Dermis blood vessel endothelial cell (primary cell): ENCODE results near the gene SORBS1. TPM values are rescaled to one million over a fixed set of nuclear protein-coding genes. Genes with fewer than 3 reads are reported as not detected.

Experiments
- DNase-seq: peaks from one replicate; pipeline ENCODE4 v3.0.0; 2010
- total RNA-seq: library from RNA; depleted of rRNA; stranded (reverse); fragments of >200 nt; gene quantifications from 2 replicates; pipeline ENCODE4 v1.2.3, GENCODE V29; 2014

Gene SORBS1
- total RNA-seq, 1 donor from 2014 or later, result 0.68 TPM

DNA sequence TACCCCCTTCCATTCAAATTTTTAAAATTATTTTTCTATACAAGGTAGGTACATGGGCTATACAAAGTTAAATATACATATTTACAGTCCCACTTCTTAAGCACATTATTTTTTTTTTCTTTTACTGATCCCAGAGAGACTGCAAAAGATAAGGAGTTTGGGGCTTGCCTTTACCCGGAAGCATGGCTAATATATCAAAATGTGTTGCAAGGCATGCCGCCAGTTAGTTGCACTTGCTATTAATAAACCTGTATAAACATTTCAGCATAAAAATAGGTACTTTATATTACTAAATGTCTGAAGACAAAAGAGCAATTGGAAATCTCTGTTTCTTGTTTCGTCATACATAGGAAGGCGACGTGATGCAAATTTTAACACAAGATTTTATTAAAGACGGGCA is 248.9 kb downstream of the SORBS1 start:
- DNase-seq, result no peak

DNA sequence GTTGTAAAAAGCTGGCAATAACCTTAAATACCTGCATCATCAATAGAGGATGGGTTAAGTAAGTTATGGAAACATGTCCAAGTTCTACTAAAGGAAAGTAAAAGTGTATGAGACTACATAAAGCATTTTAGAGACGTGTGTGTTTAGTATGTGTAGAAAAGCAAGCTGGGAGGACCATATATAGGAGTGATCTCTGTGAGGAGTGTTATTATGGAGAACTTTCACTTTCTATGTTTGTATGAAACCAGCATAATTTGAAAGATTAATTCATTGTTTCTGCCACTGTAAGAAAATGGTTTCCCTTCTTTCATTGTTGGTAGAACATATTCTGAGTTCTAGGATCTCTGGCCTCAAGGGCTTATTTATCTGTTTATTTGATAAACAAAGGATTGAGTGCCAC is 251.2 kb downstream of the SORBS1 start:
- no peak for DNase-seq

DNA sequence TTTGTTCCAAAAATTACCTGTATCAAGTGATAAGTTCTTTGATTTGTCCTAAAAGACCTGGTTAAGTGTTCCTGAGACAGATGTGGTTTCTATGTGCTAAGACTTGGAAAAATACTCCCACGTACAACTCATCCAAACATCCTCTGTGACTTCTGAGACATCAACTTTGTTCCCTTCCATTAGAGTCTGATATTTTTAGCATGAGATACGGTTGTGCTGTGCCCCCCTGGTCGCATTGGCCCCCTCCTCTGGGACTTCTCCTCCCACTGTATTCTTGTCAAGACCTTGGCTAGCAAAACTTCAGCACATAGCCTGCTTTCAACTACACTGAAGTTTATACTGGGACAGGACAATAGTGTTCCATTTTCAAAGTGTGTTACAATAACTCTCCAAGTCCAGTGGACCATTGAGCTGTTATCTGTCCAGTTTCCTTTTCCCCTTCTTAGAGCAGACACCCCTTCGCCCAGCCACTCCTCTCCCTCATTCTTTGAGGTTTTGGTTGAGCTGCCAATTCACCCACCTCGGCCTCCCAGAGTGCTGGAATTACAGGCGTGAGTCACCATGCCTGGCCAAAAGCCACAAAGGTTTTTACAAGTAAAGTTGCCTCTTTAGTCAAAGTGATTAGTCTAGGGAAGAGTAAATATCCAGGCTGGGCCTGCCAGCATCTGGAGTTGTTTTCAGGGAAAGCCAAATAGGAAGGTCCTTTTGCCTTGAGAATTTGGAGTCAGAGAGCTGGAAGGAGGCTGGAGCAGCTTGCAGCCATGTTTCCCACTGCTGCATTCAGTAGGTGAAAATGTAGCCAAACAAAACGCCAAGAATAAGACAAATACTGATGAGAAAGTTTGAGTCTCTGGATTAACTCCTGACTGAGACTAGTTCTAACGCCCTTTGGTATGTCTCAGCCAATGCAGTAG is 252.5 kb downstream of the SORBS1 start:
- peak; percentile 84 for DNase-seq

DNA sequence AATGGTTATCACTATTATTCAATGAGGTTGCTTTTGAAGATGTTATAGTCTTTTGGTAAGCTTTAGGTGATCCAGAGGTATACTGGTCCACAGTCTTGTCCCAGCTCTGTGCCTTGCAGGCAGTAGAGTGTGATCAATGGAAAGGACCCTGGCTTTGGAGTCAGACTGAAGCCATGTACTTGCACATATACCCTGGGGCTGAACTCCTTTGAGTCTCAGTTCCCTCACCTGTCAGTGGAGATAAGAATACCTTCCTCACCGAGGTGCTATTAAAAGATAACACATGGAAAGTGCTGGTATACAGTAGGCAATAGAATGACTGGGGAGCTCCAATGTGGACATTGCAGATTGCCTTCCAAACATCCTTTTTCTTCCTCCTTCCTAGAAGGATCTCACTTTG is 254.3 kb downstream of the SORBS1 start:
- DNase-seq, result no peak

DNA sequence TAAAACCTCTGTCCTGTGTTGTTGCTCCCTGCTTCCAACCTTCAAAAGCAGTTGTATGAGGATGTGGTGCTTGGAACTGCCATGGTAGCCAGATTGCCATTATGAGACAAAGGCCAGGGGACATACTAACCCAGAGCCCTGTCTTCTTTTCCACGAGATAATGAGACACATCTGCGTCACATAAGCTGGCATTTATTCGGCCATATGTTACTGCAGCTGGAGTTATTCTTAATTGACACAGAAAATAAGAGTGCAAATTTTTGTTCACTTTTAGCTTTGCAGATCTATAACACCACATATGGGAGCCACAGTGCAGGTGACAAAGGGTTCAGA is 254.9 kb downstream of the SORBS1 start:
- no peak for DNase-seq

DNA sequence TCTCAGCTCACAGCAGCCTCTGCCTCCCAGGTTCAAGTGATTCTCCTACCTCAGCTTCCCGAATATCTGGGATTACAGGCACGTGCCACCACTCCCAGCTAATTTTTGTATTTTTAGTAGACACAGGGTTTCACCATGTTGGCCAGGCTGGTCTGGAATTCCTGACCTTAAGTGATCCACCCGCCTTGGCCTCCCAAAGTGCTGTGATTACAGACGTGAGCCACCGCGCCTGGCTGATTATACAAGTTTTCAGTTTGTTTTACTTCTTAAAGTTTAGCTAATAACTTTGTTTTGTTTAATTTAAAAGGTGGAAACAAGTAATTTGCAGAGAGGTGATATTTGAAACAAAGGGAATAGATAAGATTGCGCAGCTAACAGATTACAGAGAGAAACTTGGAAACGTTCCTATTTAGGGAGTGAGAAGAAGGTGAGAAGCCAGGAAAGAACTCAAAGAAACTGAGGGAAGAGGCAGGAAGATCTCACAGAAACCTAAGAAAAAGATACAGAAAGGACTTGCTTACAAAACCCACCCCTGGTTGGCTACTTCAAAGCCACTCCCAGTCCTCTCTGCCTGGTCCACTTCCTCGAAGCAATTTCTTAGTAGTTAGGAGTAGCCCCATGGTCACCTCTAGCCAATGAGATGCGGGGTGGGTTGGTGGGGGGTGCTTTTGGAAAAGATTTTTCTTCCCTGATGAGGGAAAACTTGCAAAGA is 255.4 kb downstream of the SORBS1 start:
- DNase-seq, result no peak

DNA sequence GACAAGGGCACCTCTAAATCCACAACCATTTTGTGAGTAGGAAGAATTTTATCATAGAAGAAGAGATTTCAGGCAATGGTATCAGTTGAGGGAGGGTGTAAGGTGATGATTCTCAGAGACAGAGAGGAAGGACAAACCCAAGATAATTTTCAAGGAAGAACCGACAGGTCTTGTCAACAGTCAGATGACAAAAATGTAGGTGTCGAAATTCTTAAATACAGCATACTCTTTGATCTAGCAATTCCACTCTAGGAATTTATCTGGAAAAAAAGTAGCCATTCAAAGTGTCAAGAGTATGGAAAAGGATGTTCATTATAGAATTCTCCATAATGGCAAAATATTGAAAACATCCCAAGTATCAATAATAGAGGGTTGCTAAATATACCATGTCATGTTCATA is 256.2 kb downstream of the SORBS1 start:
- DNase-seq, result no peak

DNA sequence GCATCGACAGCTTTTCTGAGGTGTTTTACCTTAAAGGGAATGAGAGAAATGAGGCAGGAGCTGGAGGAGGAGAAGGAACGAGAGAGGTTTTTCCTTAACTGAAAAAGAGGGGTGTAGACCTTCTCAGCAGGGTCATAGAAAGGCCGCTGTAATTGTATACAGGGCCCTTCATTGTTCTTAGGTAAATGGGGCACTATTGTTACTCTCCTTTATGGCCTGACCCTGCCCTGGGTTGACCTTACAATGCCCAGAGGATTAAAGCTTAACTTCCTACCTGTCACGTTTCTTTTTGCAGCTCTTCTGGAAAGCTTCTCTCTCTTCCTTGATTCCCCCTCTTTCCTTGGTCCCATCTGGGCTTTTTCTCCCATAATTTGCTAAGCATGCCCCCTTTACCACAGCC is 256.7 kb downstream of the SORBS1 start:
- DNase-seq, result no peak

DNA sequence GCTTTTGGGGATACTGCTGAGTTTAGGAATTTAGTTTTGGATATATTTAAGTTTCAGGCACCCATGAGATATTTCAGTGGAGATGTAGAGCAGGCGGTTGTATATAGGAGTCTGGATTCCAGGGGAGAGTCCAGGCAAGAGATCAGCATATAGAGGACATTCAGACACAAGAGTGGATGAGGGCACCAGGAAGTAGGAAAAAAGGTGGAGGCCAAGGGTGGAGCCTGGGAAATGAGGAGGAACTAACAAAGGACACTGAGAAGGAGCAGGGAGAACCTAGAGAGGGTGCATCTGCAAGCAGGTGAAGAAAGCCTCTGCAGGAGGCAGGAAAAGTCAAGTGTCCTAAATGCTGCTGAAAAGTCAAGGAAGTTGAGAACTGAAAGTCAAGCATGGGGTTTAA is 257.2 kb downstream of the SORBS1 start:
- no peak for DNase-seq

DNA sequence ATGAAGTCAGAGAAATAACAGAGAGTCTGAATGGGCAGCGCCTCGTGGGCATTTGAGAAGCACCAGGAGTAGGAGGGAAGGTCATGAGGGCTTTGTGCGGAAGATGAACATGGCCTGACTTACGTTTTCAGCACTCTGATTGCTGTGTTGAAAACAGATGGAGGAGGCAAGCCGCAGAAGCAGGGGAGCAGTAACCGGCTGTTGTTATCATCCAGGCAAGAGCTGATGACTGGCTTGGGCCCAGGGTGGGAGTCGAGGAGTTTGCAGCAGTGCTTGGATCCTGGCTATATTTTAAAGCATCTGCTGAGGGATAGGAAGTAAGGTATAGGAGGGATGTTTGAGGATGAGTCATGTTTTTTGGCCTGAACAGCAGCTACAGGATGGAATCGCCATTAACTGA is 257.6 kb downstream of the SORBS1 start:
- no peak for DNase-seq

DNA sequence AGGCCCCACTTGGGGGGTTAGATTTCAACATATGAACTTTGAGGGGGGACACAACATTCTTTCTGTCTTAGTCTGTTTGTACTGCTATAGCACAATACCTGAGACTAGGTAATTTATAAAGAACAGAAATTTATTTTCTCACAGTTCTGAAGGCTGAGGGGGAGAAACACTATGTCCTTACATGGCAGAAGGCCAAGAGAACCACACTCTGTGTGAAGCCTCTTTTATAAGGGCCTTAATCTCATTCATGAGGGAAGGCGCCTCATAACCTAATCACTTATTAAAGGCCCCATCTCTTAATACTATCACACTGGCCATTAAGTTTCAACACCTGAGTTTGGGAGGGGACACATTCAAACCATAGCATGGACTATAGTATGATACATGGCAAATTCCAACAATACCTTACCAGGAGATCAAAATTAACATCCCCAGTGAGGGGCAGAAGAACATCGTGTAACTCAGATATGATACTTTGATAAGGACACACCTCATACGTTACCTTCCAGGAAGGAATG is 261.1 kb downstream of the SORBS1 start:
- DNase-seq, result no peak

DNA sequence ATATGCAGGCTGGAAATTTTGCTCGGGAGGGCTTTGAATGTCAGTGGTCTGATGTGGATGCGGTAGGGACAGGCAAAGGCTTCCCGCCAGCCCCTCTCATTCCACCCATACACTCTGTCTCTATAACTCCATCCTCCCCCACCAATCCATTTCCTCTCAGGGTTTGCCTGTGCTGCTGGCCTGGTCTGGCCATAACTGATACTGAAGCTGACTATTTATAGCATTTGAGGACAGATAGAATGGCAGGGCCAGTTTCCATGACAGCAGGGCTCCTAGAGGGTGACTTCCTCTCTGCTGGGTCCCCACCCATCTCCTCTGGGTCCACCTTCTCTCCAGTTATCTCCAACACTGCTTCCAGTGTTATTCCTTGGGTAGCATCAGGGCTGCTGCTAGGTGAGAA is 263.8 kb downstream of the SORBS1 start:
- no peak for DNase-seq

DNA sequence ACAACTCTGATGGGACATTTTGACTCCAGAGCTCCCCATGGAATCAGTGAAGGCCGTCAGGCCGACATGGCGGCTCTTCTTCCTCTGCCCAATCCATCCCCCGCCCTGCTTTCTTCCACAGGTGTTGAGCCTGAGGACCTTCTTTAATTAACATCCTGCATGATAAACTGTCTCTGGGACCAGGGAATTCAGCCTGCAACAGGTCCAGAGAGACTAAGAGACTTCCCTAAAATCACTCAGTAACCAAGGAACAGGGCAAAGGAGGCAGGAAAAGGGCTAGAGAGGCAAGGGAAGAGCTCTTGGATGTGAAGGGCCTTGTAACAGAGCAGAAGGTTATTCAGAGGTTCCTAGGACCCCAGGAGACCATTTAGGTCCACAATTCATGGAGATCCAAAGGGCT is 264.4 kb downstream of the SORBS1 start:
- DNase-seq, result no peak

DNA sequence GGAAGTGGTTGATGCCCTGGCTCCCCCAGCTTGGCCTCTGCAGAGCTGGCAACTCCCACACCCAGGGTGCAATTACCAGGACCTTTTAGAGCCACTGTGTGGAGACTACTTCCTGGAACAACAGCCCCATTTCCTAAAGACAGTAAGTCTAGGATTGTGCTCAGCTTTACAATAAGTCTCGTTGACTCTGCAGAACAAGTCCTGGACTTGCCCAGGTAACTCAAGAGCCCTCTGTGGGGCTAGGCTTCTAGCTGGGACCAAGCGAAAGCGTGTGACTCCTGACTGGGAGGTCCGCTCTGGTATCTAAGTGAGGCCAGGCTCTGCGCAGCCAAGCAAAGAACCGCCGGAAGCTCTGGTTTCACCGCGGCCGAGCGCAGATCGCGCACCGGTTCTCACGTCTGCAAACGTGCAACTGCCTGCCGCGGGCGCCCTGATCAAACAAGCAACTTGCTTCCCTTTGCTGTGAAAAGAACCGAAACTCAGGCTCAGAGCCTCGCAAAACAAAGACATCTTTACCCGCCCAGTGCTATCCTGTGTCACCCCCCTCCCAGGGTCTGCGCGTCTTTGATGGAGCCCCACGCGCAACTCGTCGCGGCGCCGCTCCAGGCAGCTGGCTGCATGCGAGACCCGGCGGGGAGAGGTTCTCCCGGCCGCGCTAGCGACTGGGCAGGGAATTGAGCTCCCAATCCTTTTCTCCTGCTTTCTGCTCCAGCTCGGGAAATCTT is 266.0 kb downstream of the SORBS1 start:
- peak; percentile 73 for DNase-seq

DNA sequence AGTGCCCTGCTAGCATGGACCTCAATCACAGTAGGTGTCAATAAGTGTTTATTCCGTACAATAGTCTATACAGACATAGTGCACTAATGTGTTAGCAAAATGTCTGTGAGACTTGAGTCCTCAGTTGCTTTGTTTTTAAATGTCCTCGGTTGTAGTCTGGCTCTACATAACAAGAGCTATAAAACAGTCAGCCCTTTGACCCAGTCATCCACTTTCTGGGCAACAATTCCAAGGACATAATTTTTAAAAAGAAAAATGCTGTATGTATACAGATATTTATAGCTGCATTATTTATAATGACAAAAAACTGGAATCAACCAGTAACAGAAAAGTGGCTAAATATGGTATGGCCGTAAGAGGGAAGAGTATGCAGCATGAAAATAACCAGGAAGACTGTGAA is 267.5 kb downstream of the SORBS1 start:
- no peak for DNase-seq

DNA sequence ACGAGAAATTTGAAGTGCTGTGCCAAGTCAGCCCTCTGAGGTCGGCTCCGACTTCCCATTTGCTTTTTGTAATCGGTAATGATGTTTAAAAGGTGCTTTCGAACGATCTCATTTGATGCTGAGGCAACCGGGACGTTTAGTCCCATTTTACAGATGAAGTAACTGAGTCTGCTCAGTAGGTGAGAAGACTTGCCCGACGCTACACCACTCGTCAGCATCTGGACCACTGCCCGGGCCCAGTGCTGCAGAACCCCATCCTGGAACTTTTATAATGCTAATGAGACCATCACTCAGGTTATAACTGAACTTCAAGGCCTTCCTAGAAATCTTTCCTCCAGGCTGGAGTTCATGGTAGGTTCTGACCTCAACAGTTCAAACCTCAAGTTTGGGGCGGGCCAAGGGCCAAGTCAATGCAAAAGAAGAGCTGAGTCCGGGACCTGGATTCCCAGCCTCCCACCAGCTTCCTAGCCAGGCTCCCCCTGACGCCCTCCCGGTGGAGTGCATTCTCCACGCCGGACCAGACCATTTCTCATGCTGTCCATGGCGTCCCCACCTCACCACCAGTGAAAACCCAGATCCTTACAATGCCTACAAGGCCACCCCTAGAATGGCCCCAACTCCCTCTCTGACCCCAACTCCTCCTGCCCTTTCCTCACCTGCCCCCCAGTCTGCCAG is 269.7 kb downstream of the SORBS1 start:
- no peak for DNase-seq

DNA sequence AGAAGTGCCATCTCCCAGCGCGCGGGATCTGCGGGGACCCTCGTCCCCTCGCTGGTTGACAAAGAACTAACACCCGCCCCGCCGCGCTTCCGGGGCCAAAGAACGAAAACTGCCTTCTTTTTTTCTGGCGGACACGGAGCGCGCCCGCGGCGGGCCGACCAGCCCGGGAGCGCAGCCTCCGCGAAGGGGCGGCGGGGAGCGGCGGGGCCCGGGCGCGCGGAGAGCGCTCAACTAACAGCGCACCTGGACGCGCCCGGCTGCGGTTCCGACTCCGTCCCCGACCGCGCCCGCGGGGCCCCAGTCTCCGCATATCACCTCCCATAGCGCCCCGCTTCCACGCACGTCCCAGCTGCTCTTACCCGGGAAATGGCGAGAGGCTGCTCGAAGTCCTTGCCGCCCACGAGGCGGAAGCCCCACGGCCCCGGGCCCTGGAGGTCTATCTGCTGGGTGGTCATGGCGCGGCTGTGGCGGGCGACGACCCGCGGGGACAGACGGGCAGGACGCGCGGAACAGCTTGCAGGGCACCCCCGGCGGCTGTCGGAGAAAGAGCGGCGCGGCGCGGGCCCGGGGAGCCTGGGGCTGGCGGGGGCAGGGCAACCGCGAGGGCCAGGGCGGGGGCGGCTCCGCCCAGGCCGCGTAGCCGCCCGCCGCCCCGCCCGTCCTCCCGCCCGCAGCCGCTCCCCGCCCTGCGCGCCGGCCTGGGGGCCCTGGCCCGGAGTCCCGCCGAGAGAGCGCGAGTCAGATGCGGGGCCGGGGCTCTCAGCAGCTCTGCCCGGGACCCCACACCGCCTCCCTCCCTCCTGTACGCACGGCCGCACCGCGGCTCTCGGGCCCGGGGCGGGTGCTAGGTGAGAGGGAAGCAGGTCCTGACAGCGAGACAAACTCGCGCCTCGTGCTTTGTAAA is 270.5 kb downstream of the SORBS1 start, which contains the start of gene PDLIM1:
PDLIM1 (minus strand) TSS at position 543 of the 904 bp plus-strand sequence; CDS start at position 455, 88 bp downstream.
- peak; percentile 77 for DNase-seq

DNA sequence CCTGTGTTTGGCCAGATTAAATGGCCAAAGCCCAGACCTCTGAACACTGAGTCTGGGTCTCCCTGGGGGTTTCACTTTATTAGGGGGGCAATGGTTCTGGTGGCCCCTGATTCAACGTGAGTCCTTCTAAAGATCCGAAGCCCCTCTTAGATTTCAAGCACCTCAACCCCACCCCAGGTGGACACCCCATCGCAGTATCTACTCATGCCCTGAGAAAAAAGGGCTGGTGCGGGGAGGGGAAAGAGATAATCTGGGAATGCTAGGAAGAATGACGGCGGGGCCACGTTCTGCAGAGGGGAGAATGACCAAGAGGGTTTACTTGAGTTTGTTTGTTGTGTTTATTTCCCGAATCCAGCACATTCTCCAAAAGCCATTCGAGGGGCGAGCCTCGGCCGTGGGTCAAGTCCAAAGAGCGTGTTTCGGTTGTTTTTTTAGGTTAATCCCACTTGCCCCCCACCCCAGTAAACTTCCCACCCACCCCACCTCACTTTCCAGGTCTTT is 271.2 kb downstream of the SORBS1 start:
- DNase-seq, result no peak

DNA sequence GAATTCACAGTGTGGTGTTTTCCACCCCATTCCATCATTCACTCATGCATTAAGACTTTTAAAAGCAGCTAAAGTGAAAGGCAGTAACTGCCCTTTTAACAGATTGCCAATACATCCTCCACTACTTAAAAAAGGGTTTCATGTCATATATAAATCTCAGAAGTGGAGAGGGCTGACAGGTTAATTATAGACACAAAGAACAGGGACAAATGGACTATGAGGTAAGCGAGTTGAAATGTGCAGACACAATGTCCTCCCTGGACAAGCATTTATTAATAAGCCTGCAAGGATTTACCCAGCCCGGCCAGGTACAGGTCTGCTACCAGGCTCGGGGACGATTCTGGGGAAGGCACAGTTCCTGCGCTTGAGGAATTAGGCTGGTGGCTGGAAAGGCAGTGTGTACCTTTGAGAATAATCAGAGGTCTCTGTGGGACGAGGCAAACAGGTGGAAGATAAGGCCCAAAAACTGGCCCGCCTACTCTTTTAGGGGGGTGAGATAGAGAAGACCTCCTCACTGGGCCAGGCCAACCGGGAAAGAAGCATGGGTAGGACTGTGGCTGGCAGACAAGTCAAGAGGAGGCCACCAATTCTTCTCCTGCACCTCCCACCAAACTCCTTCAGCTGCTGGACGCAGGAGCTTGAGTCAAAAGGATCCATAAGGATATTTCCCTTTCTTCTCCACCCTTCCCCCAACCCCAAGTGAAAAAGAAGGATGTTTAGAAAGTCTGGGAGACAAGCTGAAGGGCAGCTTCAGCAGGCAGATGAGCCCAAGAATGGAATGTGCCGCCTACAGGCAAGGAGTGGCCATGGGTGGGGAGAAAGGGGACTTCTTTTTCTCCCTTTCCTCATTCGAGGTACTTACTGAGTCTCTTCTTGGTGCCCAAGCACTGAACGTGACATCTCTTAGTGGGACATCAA is 271.9 kb downstream of the SORBS1 start:
- DNase-seq, result peak; percentile 59

DNA sequence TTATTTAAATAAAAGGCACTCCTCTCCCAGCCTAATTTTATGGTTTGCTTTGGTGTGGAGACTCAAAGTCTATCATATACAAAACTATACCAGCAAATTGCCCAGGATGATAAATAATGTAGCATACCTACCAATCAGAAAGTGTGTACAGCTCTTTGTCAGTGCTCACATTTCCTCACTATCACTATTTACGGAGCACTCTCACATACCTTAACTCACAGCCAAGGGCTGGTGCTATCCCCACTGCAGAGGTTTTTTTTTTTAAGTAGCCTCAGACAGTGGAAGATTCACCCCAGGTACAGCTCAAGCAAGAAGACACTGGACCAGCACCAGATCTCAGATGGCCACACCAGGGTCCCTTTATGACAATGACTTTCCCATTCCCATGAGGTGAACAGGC is 272.9 kb downstream of the SORBS1 start:
- DNase-seq, result no peak
